A549 (cell line): ENCODE measurements around the gene ZMYND8. TPM values are rescaled to one million over a fixed set of nuclear protein-coding genes. Genes with fewer than 3 reads are reported as not detected.
A peak's percentile ranks its signal among the peaks of the same experiment; 100 is the strongest.

ENCODE experiments used
- ATAC-seq, 2 experiments: fragments of 200-7000 bp in 1 of 2; fragments of >200 bp in 1 of 2; cut with Nextera tagmentation in 1 of 2; cut with Tn5 transposase in 1 of 2; 3 replicates each; pipeline versions ENCODE4 v1.8.0 to v1.9.1; 2018 to 2020; ENCODE audit warnings: mild to moderate bottlenecking in 1 of 2, moderate library complexity in 1 of 2
- CTCF ChIA-PET: fragments of 300-600 bp; sonication (Branson Sonifier 250); formaldehyde crosslinking; extraction: SDS; loops from one replicate; lab custom pipeline; 2021; ENCODE audit warnings: antibody characterized with exemption, inconsistent platforms; lab: Yijun Ruan, JAX
- POLR2A ChIA-PET: fragments of 350-600 bp; formaldehyde crosslinking; extraction: SDS; loops from one replicate; lab custom pipeline; 2021; ENCODE audit warnings: antibody characterized with exemption, inconsistent platforms; lab: Yijun Ruan, JAX
- DNase-seq, 2 experiments: peaks; one replicate each; pipeline versions ENCODE4 v3.0.0 to v3.0.0-alpha.2; 2011 to 2016; ENCODE audit warnings: low read depth in 1 of 2, low spot score in 1 of 2
- FAIRE-seq: peaks from 2 replicates; lab custom pipeline; 2011; peaks lifted over from hg19 to GRCh38; lab: Jason Lieb, UNC
- H3K27ac ChIP-seq, 2 experiments: fragments of >200 bp; sonication (Bioruptor Twin); formaldehyde crosslinking; 3 replicates each; pipeline ENCODE4 v1.5.1; 2016 to 2017
- H3K4me1 ChIP-seq: fragments of >200 bp; sonication (Bioruptor Twin); formaldehyde crosslinking; 3 replicates; pipeline ENCODE4 v1.6.1; 2016
- H3K4me2 ChIP-seq: fragments of >200 bp; sonication (Bioruptor Twin); formaldehyde crosslinking; 3 replicates; pipeline ENCODE4 v1.6.1; 2016
- H3K4me3 ChIP-seq: fragments of >200 bp; sonication (Bioruptor Twin); formaldehyde crosslinking; 3 replicates; pipeline ENCODE4 v1.5.1; 2016
- H3K9me3 ChIP-seq: fragments of >200 bp; sonication (Bioruptor Twin); formaldehyde crosslinking; 3 replicates; pipeline ENCODE4 v1.6.1; 2016
- BCL3 ChIP-seq: fragments of >200 bp; sonication (Bioruptor Twin); formaldehyde crosslinking; IDR thresholded peaks from 3 replicates; pipeline ENCODE4 v1.6.1; 2016
- BHLHE40 ChIP-seq: IDR thresholded peaks from 2 replicates; pipeline ENCODE4 v1.6.1; 2012; ENCODE audit warnings: low read depth, low read length, inconsistent platforms
- CEBPB ChIP-seq, 2 experiments: fragments of >200 bp in 1 of 2; sonication (Bioruptor Twin) in 1 of 2; formaldehyde crosslinking in 1 of 2; IDR thresholded peaks; 2 replicates each; pipeline ENCODE4 v1.6.1; 2012 to 2016
- EHF ChIP-seq: fragments of 250-450 bp; sonication (Bioruptor Pico); IDR thresholded peaks from 2 replicates; pipeline ENCODE4 v1.5.0; 2020; ENCODE audit warnings: mild to moderate bottlenecking
- EP300 ChIP-seq, 2 experiments: fragments of >200 bp; sonication (Bioruptor Twin); formaldehyde crosslinking; IDR thresholded peaks; 2 replicates in 1 of 2; 3 replicates in 1 of 2; pipeline ENCODE4 v1.6.1; 2016 to 2017
- ESRRA ChIP-seq: fragments of 150-350 bp; IDR thresholded peaks from 2 replicates; pipeline ENCODE4 v1.6.1; 2014; ENCODE audit warnings: mild to moderate bottlenecking, low read length, borderline replicate concordance
- FOSL2 ChIP-seq, 2 experiments: fragments of 450-650 bp in 1 of 2; fragments of >200 bp in 1 of 2; sonication (Bioruptor Twin) in 1 of 2; formaldehyde crosslinking; IDR thresholded peaks; 2 replicates each; pipeline versions ENCODE4 v1.5.0 to v1.6.1; 2016 to 2020; ENCODE audit warnings: mild to moderate bottlenecking in 1 of 2, moderate library complexity in 1 of 2
- GATA3 ChIP-seq: IDR thresholded peaks from 2 replicates; pipeline ENCODE4 v1.6.1; 2012; ENCODE audit warnings: borderline replicate concordance
- HDAC2 ChIP-seq: fragments of 200-600 bp; sonication (generic); IDR thresholded peaks from 2 replicates; pipeline ENCODE4 v1.6.1; 2016
- HEYL ChIP-seq: fragments of 250-450 bp; sonication (Bioruptor Pico); IDR thresholded peaks from 2 replicates; pipeline ENCODE4 v1.8.0; 2021; ENCODE audit warnings: mild to moderate bottlenecking, moderate library complexity
- HOXA7 ChIP-seq: fragments of 250-450 bp; sonication (Bioruptor Pico); IDR thresholded peaks from 2 replicates; pipeline ENCODE4 v1.5.0; 2020; ENCODE audit warnings: mild to moderate bottlenecking, moderate library complexity
- HOXB13 ChIP-seq: fragments of 250-450 bp; sonication (Bioruptor Pico); IDR thresholded peaks from 2 replicates; pipeline ENCODE4 v1.5.0; 2020; ENCODE audit warnings: low read depth, mild to moderate bottlenecking, moderate library complexity
- JUNB ChIP-seq: fragments of >200 bp; sonication (Bioruptor Twin); formaldehyde crosslinking; IDR thresholded peaks from 2 replicates; pipeline ENCODE4 v1.6.1; 2016
- MAFK ChIP-seq: fragments of 450-650 bp; IDR thresholded peaks from 2 replicates; pipeline ENCODE4 v1.6.1; 2014; ENCODE audit not compliant: partially characterized antibody
- MYC ChIP-seq: IDR thresholded peaks from 2 replicates; pipeline ENCODE4 v1.6.1; 2012; ENCODE audit warnings: mild to moderate bottlenecking, inconsistent platforms, low read length, improper control_type of control experiment, borderline replicate concordance
- NFE2L2 ChIP-seq: fragments of 150-350 bp; conservative IDR thresholded peaks from 2 replicates; pipeline ENCODE4 v1.6.1; 2014; ENCODE audit warnings: low read length
- PHF8 ChIP-seq: fragments of 200-600 bp; sonication (generic); IDR thresholded peaks from 2 replicates; pipeline ENCODE4 v1.6.1; 2016; ENCODE audit warnings: low read depth, mild to moderate bottlenecking, antibody characterized with exemption, moderate library complexity, borderline replicate concordance
- POLR2A ChIP-seq: IDR thresholded peaks from 2 replicates; pipeline ENCODE4 v1.6.1; 2012; ENCODE audit warnings: mild to moderate bottlenecking, low read length
- POLR2AphosphoS2 ChIP-seq: conservative IDR thresholded peaks from 2 replicates; pipeline ENCODE4 v1.6.1; 2012; ENCODE audit warnings: low read length, improper control_type of control experiment, inconsistent platforms
- RARB ChIP-seq: fragments of 250-450 bp; sonication (Bioruptor Pico); IDR thresholded peaks from 2 replicates; pipeline ENCODE4 v1.8.0; 2021; ENCODE audit warnings: mild to moderate bottlenecking, moderate library complexity
- SREBF2 ChIP-seq: fragments of 450-650 bp; IDR thresholded peaks from 2 replicates; pipeline ENCODE4 v1.6.1; 2014; ENCODE audit warnings: mild to moderate bottlenecking, moderate library complexity
- TFCP2L1 ChIP-seq: fragments of 250-450 bp; sonication (Bioruptor Pico); IDR thresholded peaks from 2 replicates; pipeline ENCODE4 v1.5.0; 2021; ENCODE audit warnings: mild to moderate bottlenecking
- TP53 ChIP-seq: fragments of 250-450 bp; sonication (Bioruptor Pico); IDR thresholded peaks from 2 replicates; pipeline ENCODE4 v1.5.0; 2021; ENCODE audit warnings: mild to moderate bottlenecking, moderate library complexity
- USF2 ChIP-seq: fragments of 450-650 bp; IDR thresholded peaks from 2 replicates; pipeline ENCODE4 v1.6.1; 2014; ENCODE audit warnings: antibody characterized with exemption
- ZC3H11A ChIP-seq: fragments of 450-650 bp; IDR thresholded peaks from 2 replicates; pipeline ENCODE4 v1.6.1; 2014; ENCODE audit warnings: antibody characterized with exemption, mild to moderate bottlenecking
- ZFP36 ChIP-seq: fragments of 450-650 bp; IDR thresholded peaks from 2 replicates; pipeline ENCODE4 v1.6.1; 2014; ENCODE audit warnings: borderline replicate concordance; ENCODE audit not compliant: partially characterized antibody
- ZSCAN20 ChIP-seq: fragments of 250-450 bp; sonication (Bioruptor Pico); IDR thresholded peaks from 2 replicates; pipeline ENCODE4 v1.8.0; 2022; ENCODE audit warnings: mild to moderate bottlenecking, moderate library complexity
- WGBS: methylation state at CpG from one replicate; pipeline ENCODE4 v1.1.6; 2017; ENCODE audit errors: missing lambda C conversion rate; 5-methylcytosine and 5-hydroxymethylcytosine counted together
- polyA plus RNA-seq, 4 experiments: library from polyadenylated mRNA; depleted of rRNA in 3 of 4; stranded (reverse); fragments of >200 nt; fragmentation: RNase III in 1 of 4; extraction: RNeasy Plus Mini Kit Qiagen cat#74134 plus additional on column Dnase treatment in 1 of 4; gene quantifications; 2 replicates in 3 of 4; 3 replicates in 1 of 4; pipeline ENCODE4 v1.2.3, GENCODE V29; 2011 to 2017
- TF ChIP-seq, protein P1 (sequence below): fragments of 150-350 bp; IDR thresholded peaks from 2 replicates; pipeline ENCODE4 v1.6.1; 2014; ENCODE audit warnings: low read depth, mild to moderate bottlenecking, low read length
- TF ChIP-seq, protein P2 (sequence below): fragments of 250-450 bp; sonication (Bioruptor Pico); IDR thresholded peaks from 2 replicates; pipeline ENCODE4 v1.5.0; 2020; ENCODE audit warnings: low read depth, mild to moderate bottlenecking, moderate library complexity
- TF ChIP-seq, protein P3 (sequence below): IDR thresholded peaks from 2 replicates; pipeline ENCODE4 v1.6.1; 2012
- TF ChIP-seq, protein P4 (sequence below): fragments of 250-450 bp; sonication (Bioruptor Pico); IDR thresholded peaks from 2 replicates; pipeline ENCODE4 v1.5.0; 2021; ENCODE audit warnings: mild to moderate bottlenecking, moderate library complexity, borderline replicate concordance

Gene ZMYND8
- polyA plus RNA-seq, 2 of the 4 experiments (the other 2 are of a cell fraction) = 10.4 to 24.9 TPM

- TF ChIP-seq USF2 (peak; percentile 74), TFCP2L1 (CRISPR knock-in tag) (0 out of 2 replicates have a peak, but pooled peaks have one; percentile 2), ZFP36 (no peak), GATA3 (no peak), POLR2AphosphoS2 (no peak)
These were observed 36.2 kb upstream of the ZMYND8 start (continued) for GRCh38 chr20:47392721-47393073.

- peak; percentile 81 to 85 for ATAC-seq
- CTCF ChIA-PET = interaction anchor here (1.0 to 3.7 kb wide), 7 partner anchors 8 to 229 kb away, joined by 3 to 21 read pairs (median 9); partner anchors contain the start of gene NCOA3
- H3K4me3 ChIP-seq = no peak overlapping the region
- POLR2A ChIA-PET = interaction anchor here (0.6 to 2.1 kb wide), 4 partner anchors 33 to 183 kb away, joined by 3 to 20 read pairs (median 4); partner anchors contain the start of gene NCOA3
- H3K9me3 ChIP-seq = peaks cover 28% of the 10 kb centered on the region
- no peak for FAIRE-seq
- peak; percentile 83 to 99 for DNase-seq
- peak overlapping the region; percentile 59 for H3K4me2 ChIP-seq
- peaks cover 40% of the 10 kb centered on the region for H3K4me1 ChIP-seq
- H3K27ac ChIP-seq = peak overlapping the region; percentile 90 to 92
- WGBS = 3% methylated on average over 7 of the region's 7 CpGs
- no peak; the same call in 1 of the 2 replicates for TF ChIP-seq RARB (CRISPR knock-in tag)
- TF ChIP-seq GATA3 = no peak
- TF ChIP-seq HOXA7 (CRISPR knock-in tag) = peak; percentile 75; the same call in 1 of the 2 replicates
- TF ChIP-seq BHLHE40 = no peak
- peak; percentile 95 for TF ChIP-seq NFE2L2
- no peak for TF ChIP-seq MYC
- TF ChIP-seq BCL3 = no peak; the same call in 2 of the 3 replicates
- TF ChIP-seq JUNB = 0 out of 2 replicates have a peak, but pooled peaks have one; percentile 22
- TF ChIP-seq TFCP2L1 (CRISPR knock-in tag) = 0 out of 2 replicates have a peak, but pooled peaks have one; percentile 27
- peak; percentile 88 for TF ChIP-seq HOXB13 (CRISPR knock-in tag)
- no peak for TF ChIP-seq HDAC2
- peak; percentile 92 for TF ChIP-seq MAFK
- peak; percentile 86 for TF ChIP-seq EHF
- TF ChIP-seq, protein P1, sequence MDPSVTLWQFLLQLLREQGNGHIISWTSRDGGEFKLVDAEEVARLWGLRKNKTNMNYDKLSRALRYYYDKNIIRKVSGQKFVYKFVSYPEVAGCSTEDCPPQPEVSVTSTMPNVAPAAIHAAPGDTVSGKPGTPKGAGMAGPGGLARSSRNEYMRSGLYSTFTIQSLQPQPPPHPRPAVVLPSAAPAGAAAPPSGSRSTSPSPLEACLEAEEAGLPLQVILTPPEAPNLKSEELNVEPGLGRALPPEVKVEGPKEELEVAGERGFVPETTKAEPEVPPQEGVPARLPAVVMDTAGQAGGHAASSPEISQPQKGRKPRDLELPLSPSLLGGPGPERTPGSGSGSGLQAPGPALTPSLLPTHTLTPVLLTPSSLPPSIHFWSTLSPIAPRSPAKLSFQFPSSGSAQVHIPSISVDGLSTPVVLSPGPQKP = peak; percentile 77; the same call in 1 of the 2 replicates
- no peak for TF ChIP-seq PHF8
- no peak for TF ChIP-seq SREBF2
- TF ChIP-seq EP300 (IDR thresholded peaks at IDR 0.05) = no peak
- peak; percentile 89 for TF ChIP-seq USF2
- TF ChIP-seq, protein P2, sequence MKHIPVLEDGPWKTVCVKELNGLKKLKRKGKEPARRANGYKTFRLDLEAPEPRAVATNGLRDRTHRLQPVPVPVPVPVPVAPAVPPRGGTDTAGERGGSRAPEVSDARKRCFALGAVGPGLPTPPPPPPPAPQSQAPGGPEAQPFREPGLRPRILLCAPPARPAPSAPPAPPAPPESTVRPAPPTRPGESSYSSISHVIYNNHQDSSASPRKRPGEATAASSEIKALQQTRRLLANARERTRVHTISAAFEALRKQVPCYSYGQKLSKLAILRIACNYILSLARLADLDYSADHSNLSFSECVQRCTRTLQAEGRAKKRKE (CRISPR knock-in tag) = peak; percentile 72; the same call in 1 of the 2 replicates
- TF ChIP-seq, protein P3, sequence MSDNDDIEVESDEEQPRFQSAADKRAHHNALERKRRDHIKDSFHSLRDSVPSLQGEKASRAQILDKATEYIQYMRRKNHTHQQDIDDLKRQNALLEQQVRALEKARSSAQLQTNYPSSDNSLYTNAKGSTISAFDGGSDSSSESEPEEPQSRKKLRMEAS = no peak; the same call in 1 of the 2 replicates
- TF ChIP-seq TP53 (CRISPR knock-in tag) = 0 out of 2 replicates have a peak, but pooled peaks have one; percentile 31
- TF ChIP-seq ZC3H11A = no peak
- peak in 1 of 2 experiments; percentile 36; a peak in 1 of 4 replicates for TF ChIP-seq CEBPB (IDR thresholded peaks at IDR 0.05)
- TF ChIP-seq, protein P4, sequence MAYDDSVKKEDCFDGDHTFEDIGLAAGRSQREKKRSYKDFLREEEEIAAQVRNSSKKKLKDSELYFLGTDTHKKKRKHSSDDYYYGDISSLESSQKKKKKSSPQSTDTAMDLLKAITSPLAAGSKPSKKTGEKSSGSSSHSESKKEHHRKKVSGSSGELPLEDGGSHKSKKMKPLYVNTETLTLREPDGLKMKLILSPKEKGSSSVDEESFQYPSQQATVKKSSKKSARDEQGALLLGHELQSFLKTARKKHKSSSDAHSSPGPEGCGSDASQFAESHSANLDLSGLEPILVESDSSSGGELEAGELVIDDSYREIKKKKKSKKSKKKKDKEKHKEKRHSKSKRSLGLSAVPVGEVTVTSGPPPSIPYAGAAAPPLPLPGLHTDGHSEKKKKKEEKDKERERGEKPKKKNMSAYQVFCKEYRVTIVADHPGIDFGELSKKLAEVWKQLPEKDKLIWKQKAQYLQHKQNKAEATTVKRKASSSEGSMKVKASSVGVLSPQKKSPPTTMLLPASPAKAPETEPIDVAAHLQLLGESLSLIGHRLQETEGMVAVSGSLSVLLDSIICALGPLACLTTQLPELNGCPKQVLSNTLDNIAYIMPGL (CRISPR knock-in tag) = peak; percentile 7; the same call in 1 of the 2 replicates
- no peak for TF ChIP-seq POLR2A
- TF ChIP-seq ZFP36 = peak; percentile 27
- TF ChIP-seq FOSL2 (IDR thresholded peaks at IDR 0.05) = no peak
- TF ChIP-seq FOSL2 (CRISPR knock-in tag; IDR thresholded peaks at IDR 0.05) = peak; percentile 89
- peak; percentile 77 for TF ChIP-seq HEYL
- TF ChIP-seq ESRRA = no peak
- peak; percentile 90 for TF ChIP-seq ZSCAN20
These were observed 35.7 kb upstream of the ZMYND8 start for GRCh38 chr20:47392015-47392720.
